ENCODE measurements around the gene NUPR1.

GRCh38 chr16:28574925-28575324, 36.2 kb upstream of the NUPR1 start:
- TF ChIP-seq EZH2 (IDR thresholded peaks at IDR 0.05; ENCODE audit: insufficient read depth, low read length) (no peak), CTCF (IDR thresholded peaks at IDR 0.05; ENCODE audit: insufficient read depth, low read depth, low read length) (no peak)
